ENCODE measurements around the gene MAP4K4. TPM values are rescaled to one million over a fixed set of nuclear protein-coding genes. Genes with fewer than 3 reads are reported as not detected.
A peak's percentile ranks its signal among the peaks of the same experiment; 100 is the strongest.

Gene MAP4K4
- total RNA-seq, 1 donor from 2014 or later = 54.5 TPM

GRCh38 chr2:101859604-101860003, 162.1 kb downstream of the MAP4K4 start:
- Mint-ChIP-seq H3K4me3 (no peak overlapping the region), H3K4me1 (ENCODE audit: low read depth) (peaks cover 28% of the 10 kb centered on the region), H3K27ac (no peak overlapping the region), H3K27me3 (ENCODE audit: insufficient read depth) (no peaks in the 10 kb centered on the region), H3K36me3 (ENCODE audit: low read depth) (peaks cover 39% of the 10 kb centered on the region), H3K9me3 (no peaks in the 10 kb centered on the region)
- DNase-seq (ENCODE audit: low spot score) = no peak
- intact Hi-C loops (cut with micrococcal nuclease) = no loop called here

GRCh38 chr2:101860157-101860556, 162.7 kb downstream of the MAP4K4 start:
- no peak overlapping the region for H3K27ac Mint-ChIP-seq
- intact Hi-C loops (cut with micrococcal nuclease) = no loop called here
- no peak for DNase-seq (ENCODE audit: low spot score)
- peaks cover 28% of the 10 kb centered on the region for H3K4me1 Mint-ChIP-seq (ENCODE audit: low read depth)
- H3K27me3 Mint-ChIP-seq (ENCODE audit: insufficient read depth) = no peaks in the 10 kb centered on the region
- no peaks in the 10 kb centered on the region for H3K9me3 Mint-ChIP-seq
- no peak overlapping the region for H3K4me3 Mint-ChIP-seq
- peaks cover 43% of the 10 kb centered on the region for H3K36me3 Mint-ChIP-seq (ENCODE audit: low read depth)

GRCh38 chr2:101860782-101861181, 163.3 kb downstream of the MAP4K4 start:
- Mint-ChIP-seq H3K27ac (peak overlapping the region; percentile 24), H3K9me3 (no peaks in the 10 kb centered on the region), H3K27me3 (ENCODE audit: insufficient read depth) (no peaks in the 10 kb centered on the region), H3K4me3 (no peak overlapping the region), H3K36me3 (ENCODE audit: low read depth) (peaks cover 40% of the 10 kb centered on the region), H3K4me1 (ENCODE audit: low read depth) (peaks cover 28% of the 10 kb centered on the region)
- no peak for DNase-seq (ENCODE audit: low spot score)
- intact Hi-C loops (cut with micrococcal nuclease) = no loop called here

GRCh38 chr2:101861382-101861781, 163.9 kb downstream of the MAP4K4 start:
- no peak for DNase-seq (ENCODE audit: low spot score)
- H3K4me3 Mint-ChIP-seq = no peak overlapping the region
- H3K9me3 Mint-ChIP-seq = no peaks in the 10 kb centered on the region
- H3K27me3 Mint-ChIP-seq (ENCODE audit: insufficient read depth) = no peaks in the 10 kb centered on the region
- H3K27ac Mint-ChIP-seq = peak overlapping the region; percentile 15
- peaks cover 43% of the 10 kb centered on the region for H3K36me3 Mint-ChIP-seq (ENCODE audit: low read depth)
- H3K4me1 Mint-ChIP-seq (ENCODE audit: low read depth) = peaks cover 28% of the 10 kb centered on the region
- intact Hi-C loops (cut with micrococcal nuclease) = no loop called here

- DNase-seq (ENCODE audit: low spot score) = no peak
- no peak overlapping the region for H3K4me3 Mint-ChIP-seq
- peaks cover 49% of the 10 kb centered on the region for H3K36me3 Mint-ChIP-seq (ENCODE audit: low read depth)
- H3K4me1 Mint-ChIP-seq (ENCODE audit: low read depth) = peaks cover 14% of the 10 kb centered on the region
- no peaks in the 10 kb centered on the region for H3K9me3 Mint-ChIP-seq
- H3K27ac Mint-ChIP-seq = no peak overlapping the region
- H3K27me3 Mint-ChIP-seq (ENCODE audit: insufficient read depth) = no peaks in the 10 kb centered on the region
- intact Hi-C loops (cut with micrococcal nuclease) = no loop called here
Observed at GRCh38 chr2:101863534-101863933, 166.0 kb downstream of the MAP4K4 start.

GRCh38 chr2:101864426-101864825, 166.9 kb downstream of the MAP4K4 start:
- Mint-ChIP-seq H3K27me3 (ENCODE audit: insufficient read depth) (no peaks in the 10 kb centered on the region), H3K4me3 (no peak overlapping the region), H3K4me1 (ENCODE audit: low read depth) (peaks cover 10% of the 10 kb centered on the region), H3K36me3 (ENCODE audit: low read depth) (peaks cover 49% of the 10 kb centered on the region), H3K9me3 (no peaks in the 10 kb centered on the region), H3K27ac (no peak overlapping the region)
- intact Hi-C loops (cut with micrococcal nuclease) = no loop called here
- no peak for DNase-seq (ENCODE audit: low spot score)

- peaks cover 54% of the 10 kb centered on the region for H3K36me3 Mint-ChIP-seq (ENCODE audit: low read depth)
- intact Hi-C loops (cut with micrococcal nuclease) = no loop called here
- H3K27me3 Mint-ChIP-seq (ENCODE audit: insufficient read depth) = no peaks in the 10 kb centered on the region
- no peak overlapping the region for H3K4me3 Mint-ChIP-seq
- H3K27ac Mint-ChIP-seq = no peak overlapping the region
- H3K4me1 Mint-ChIP-seq (ENCODE audit: low read depth) = peaks cover 1% of the 10 kb centered on the region
- no peaks in the 10 kb centered on the region for H3K9me3 Mint-ChIP-seq
- no peak for DNase-seq (ENCODE audit: low spot score)
Observed at GRCh38 chr2:101868525-101868924, 171.0 kb downstream of the MAP4K4 start.

- intact Hi-C loops (cut with micrococcal nuclease) = no loop called here
- Mint-ChIP-seq H3K27me3 (ENCODE audit: insufficient read depth) (no peaks in the 10 kb centered on the region), H3K36me3 (ENCODE audit: low read depth) (peaks cover 59% of the 10 kb centered on the region), H3K4me1 (ENCODE audit: low read depth) (peaks cover 8% of the 10 kb centered on the region), H3K9me3 (no peaks in the 10 kb centered on the region), H3K27ac (peak overlapping the region; percentile 29), H3K4me3 (no peak overlapping the region)
- DNase-seq (ENCODE audit: low spot score) = no peak
Observed at GRCh38 chr2:101869527-101869926, 172.0 kb downstream of the MAP4K4 start.

GRCh38 chr2:101870444-101870843, 172.9 kb downstream of the MAP4K4 start:
- Mint-ChIP-seq H3K9me3 (no peaks in the 10 kb centered on the region), H3K4me3 (no peak overlapping the region), H3K36me3 (ENCODE audit: low read depth) (peaks cover 56% of the 10 kb centered on the region), H3K4me1 (ENCODE audit: low read depth) (peaks cover 8% of the 10 kb centered on the region), H3K27ac (no peak overlapping the region), H3K27me3 (ENCODE audit: insufficient read depth) (no peaks in the 10 kb centered on the region)
- intact Hi-C loops (cut with micrococcal nuclease) = no loop called here
- DNase-seq (ENCODE audit: low spot score) = no peak

GRCh38 chr2:101871480-101871879, 174.0 kb downstream of the MAP4K4 start:
- H3K4me3 Mint-ChIP-seq = no peak overlapping the region
- H3K27me3 Mint-ChIP-seq (ENCODE audit: insufficient read depth) = no peaks in the 10 kb centered on the region
- peaks cover 59% of the 10 kb centered on the region for H3K36me3 Mint-ChIP-seq (ENCODE audit: low read depth)
- H3K9me3 Mint-ChIP-seq = no peaks in the 10 kb centered on the region
- H3K27ac Mint-ChIP-seq = no peak overlapping the region
- DNase-seq (ENCODE audit: low spot score) = no peak
- intact Hi-C loops (cut with micrococcal nuclease) = no loop called here
- H3K4me1 Mint-ChIP-seq (ENCODE audit: low read depth) = peaks cover 8% of the 10 kb centered on the region

- no peak overlapping the region for H3K4me3 Mint-ChIP-seq
Observed at GRCh38 chr2:101872480-101872879, 175.0 kb downstream of the MAP4K4 start.

GRCh38 chr2:101873543-101873942, 176.0 kb downstream of the MAP4K4 start:
- DNase-seq (ENCODE audit: low spot score) = no peak
- intact Hi-C loops (cut with micrococcal nuclease) = loop anchor here (1.0 kb wide), 1 partner anchor 454 kb away; no protein-coding TSS in a partner anchor
- no peaks in the 10 kb centered on the region for H3K27me3 Mint-ChIP-seq (ENCODE audit: insufficient read depth)
- peaks cover 60% of the 10 kb centered on the region for H3K36me3 Mint-ChIP-seq (ENCODE audit: low read depth)
- no peaks in the 10 kb centered on the region for H3K9me3 Mint-ChIP-seq
- H3K4me3 Mint-ChIP-seq = no peak overlapping the region
- peaks cover 8% of the 10 kb centered on the region for H3K4me1 Mint-ChIP-seq (ENCODE audit: low read depth)
- H3K27ac Mint-ChIP-seq = peak overlapping the region; percentile 20

More at GRCh38 chr2:101872480-101872879, 175.0 kb downstream of the MAP4K4 start:
- Mint-ChIP-seq H3K36me3 (ENCODE audit: low read depth) (peaks cover 64% of the 10 kb centered on the region), H3K9me3 (no peaks in the 10 kb centered on the region), H3K27me3 (ENCODE audit: insufficient read depth) (no peaks in the 10 kb centered on the region), H3K27ac (no peak overlapping the region), H3K4me1 (ENCODE audit: low read depth) (peaks cover 8% of the 10 kb centered on the region)
- intact Hi-C loops (cut with micrococcal nuclease) = no loop called here
- DNase-seq (ENCODE audit: low spot score) = no peak

- no peak for DNase-seq (ENCODE audit: low spot score)
Observed at GRCh38 chr2:101874069-101874468, 176.6 kb downstream of the MAP4K4 start.

GRCh38 chr2:101879466-101879865, 182.0 kb downstream of the MAP4K4 start:
- Mint-ChIP-seq H3K4me3 (no peak overlapping the region), H3K36me3 (ENCODE audit: low read depth) (peaks cover 51% of the 10 kb centered on the region), H3K9me3 (no peaks in the 10 kb centered on the region), H3K27me3 (ENCODE audit: insufficient read depth) (no peaks in the 10 kb centered on the region), H3K4me1 (ENCODE audit: low read depth) (peaks cover 6% of the 10 kb centered on the region), H3K27ac (no peak overlapping the region)
- intact Hi-C loops (cut with micrococcal nuclease) = no loop called here
- no peak for DNase-seq (ENCODE audit: low spot score)

More at GRCh38 chr2:101874069-101874468, 176.6 kb downstream of the MAP4K4 start:
- peak overlapping the region; percentile 20 for H3K27ac Mint-ChIP-seq
- intact Hi-C loops (cut with micrococcal nuclease) = no loop called here
- H3K27me3 Mint-ChIP-seq (ENCODE audit: insufficient read depth) = no peaks in the 10 kb centered on the region
- no peaks in the 10 kb centered on the region for H3K9me3 Mint-ChIP-seq
- H3K36me3 Mint-ChIP-seq (ENCODE audit: low read depth) = peaks cover 60% of the 10 kb centered on the region
- H3K4me3 Mint-ChIP-seq = no peak overlapping the region
- H3K4me1 Mint-ChIP-seq (ENCODE audit: low read depth) = peaks cover 8% of the 10 kb centered on the region
